HG02798 (cell line): ENCODE data around the gene CHRNA9.
"Not testable (repeated sequence)": the region's sequence is repeated elsewhere in the genome, so short reads cannot be mapped to it uniquely, and the experiment has no call there.

Experiments used
- ATAC-seq: cut with Tn5 transposase; IDR thresholded peaks from one replicate; pipeline ENCODE4 v1.9.1; 2021; ENCODE audit warnings: mild to moderate bottlenecking; ENCODE audit not compliant: unreplicated experiment, poor library complexity

Gene CHRNA9

GRCh38 chr4:40334591-40335524, at the start of gene CHRNA9:
CHRNA9 (plus strand) TSS chr4:40335333; CDS start chr4:40335468, 135 bp downstream.
- no peak for ATAC-seq

- ATAC-seq: no peak
Measured at GRCh38 chr4:40285692-40286091, 49.4 kb upstream of the CHRNA9 start.

- ATAC-seq: no peak
Measured at GRCh38 chr4:40288566-40288965, 46.6 kb upstream of the CHRNA9 start.

GRCh38 chr4:40289366-40290188, 45.6 kb upstream of the CHRNA9 start:
- peak; percentile 53 for ATAC-seq

GRCh38 chr4:40290611-40291186, 44.4 kb upstream of the CHRNA9 start:
- not testable (repeated sequence) for ATAC-seq

- no peak for ATAC-seq
Measured at GRCh38 chr4:40292313-40292759, 42.8 kb upstream of the CHRNA9 start.

GRCh38 chr4:40294339-40294738, 40.8 kb upstream of the CHRNA9 start:
- no peak for ATAC-seq

- not testable (repeated sequence) for ATAC-seq
Measured at GRCh38 chr4:40295030-40295429, 40.1 kb upstream of the CHRNA9 start.

GRCh38 chr4:40295572-40295971, 39.6 kb upstream of the CHRNA9 start:
- no peak for ATAC-seq

- ATAC-seq: no peak
Measured at GRCh38 chr4:40299126-40299525, 36.0 kb upstream of the CHRNA9 start.

- ATAC-seq: no peak
Measured at GRCh38 chr4:40299811-40300292, 35.3 kb upstream of the CHRNA9 start.

- no peak for ATAC-seq
Measured at GRCh38 chr4:40300371-40301162, 34.6 kb upstream of the CHRNA9 start.

GRCh38 chr4:40301603-40302002, 33.5 kb upstream of the CHRNA9 start:
- peak; percentile 77 for ATAC-seq

GRCh38 chr4:40303751-40304150, 31.4 kb upstream of the CHRNA9 start:
- ATAC-seq: no peak

- ATAC-seq: peak; percentile 43
Measured at GRCh38 chr4:40305328-40306170, 29.6 kb upstream of the CHRNA9 start.

GRCh38 chr4:40306226-40306625, 28.9 kb upstream of the CHRNA9 start:
- no peak for ATAC-seq

GRCh38 chr4:40306976-40307375, 28.2 kb upstream of the CHRNA9 start:
- ATAC-seq: no peak

- ATAC-seq: peak; percentile 33
Measured at GRCh38 chr4:40307627-40308497, 27.3 kb upstream of the CHRNA9 start.
